HepG2 (cell line): Measurements from ENCODE around the gene PLEKHB1. TPM values are rescaled to one million over a fixed set of nuclear protein-coding genes. Genes with fewer than 3 reads are reported as not detected.
A peak's percentile ranks its signal among the peaks of the same experiment; 100 is the strongest.

ENCODE experiments used
- ARNTL ChIP-seq: sonication (generic); formaldehyde crosslinking; IDR thresholded peaks from 2 replicates; pipeline ENCODE4 v1.4.0; 2020; ENCODE audit warnings: mild to moderate bottlenecking, missing genetic modification reagents
- MEIS1 ChIP-seq: sonication (generic); formaldehyde crosslinking; IDR thresholded peaks from 2 replicates; pipeline ENCODE4 v1.9.0; 2021; ENCODE audit warnings: mild to moderate bottlenecking, missing genetic modification reagents, moderate library complexity, borderline replicate concordance
- NR2F1 ChIP-seq, 2 experiments: fragments of 450-650 bp in 1 of 2; formaldehyde crosslinking in 1 of 2; IDR thresholded peaks; 2 replicates each; pipeline versions ENCODE4 v1.5.0 to v1.6.1; 2016 to 2020; ENCODE audit warnings: mild to moderate bottlenecking in 1 of 2, missing compliant biosample characterization in 1 of 2, missing genetic modification reagents in 1 of 2, moderate library complexity in 1 of 2
- SALL1 ChIP-seq: sonication (generic); formaldehyde crosslinking; IDR thresholded peaks from 2 replicates; pipeline ENCODE4 v1.8.0; 2022; ENCODE audit warnings: mild to moderate bottlenecking, missing genetic modification reagents
- SP140L ChIP-seq: sonication (generic); formaldehyde crosslinking; IDR thresholded peaks from 2 replicates; pipeline ENCODE4 v1.4.0; 2020; ENCODE audit warnings: missing genetic modification reagents, borderline replicate concordance
- SP5 ChIP-seq: IDR thresholded peaks from 2 replicates; pipeline ENCODE4 v1.6.1; 2016; ENCODE audit warnings: low read depth, borderline replicate concordance
- ZFP36 ChIP-seq: fragments of 150-350 bp; IDR thresholded peaks from 2 replicates; pipeline ENCODE4 v1.6.1; 2018; ENCODE audit warnings: borderline replicate concordance, low read length, low read depth; ENCODE audit not compliant: partially characterized antibody
- ZGPAT ChIP-seq: IDR thresholded peaks from 2 replicates; pipeline ENCODE4 v1.6.1; 2016; ENCODE audit warnings: mild to moderate bottlenecking
- ZNF138 ChIP-seq: sonication (generic); formaldehyde crosslinking; IDR thresholded peaks from 2 replicates; pipeline ENCODE4 v1.5.0; 2020; ENCODE audit warnings: mild to moderate bottlenecking, low read depth, missing genetic modification reagents
- ZNF263 ChIP-seq: sonication (generic); formaldehyde crosslinking; IDR thresholded peaks from 2 replicates; pipeline ENCODE4 v1.4.0; 2020; ENCODE audit warnings: missing genetic modification reagents
- ZNF362 ChIP-seq: sonication (generic); formaldehyde crosslinking; IDR thresholded peaks from 2 replicates; pipeline ENCODE4 v1.4.0; 2020; ENCODE audit warnings: missing genetic modification reagents, mild to moderate bottlenecking, borderline replicate concordance
- ZNF501 ChIP-seq: sonication (generic); formaldehyde crosslinking; IDR thresholded peaks from 2 replicates; pipeline ENCODE4 v1.5.1; 2020; ENCODE audit warnings: mild to moderate bottlenecking, moderate library complexity, missing genetic modification reagents
- ZNF672 ChIP-seq: sonication (generic); formaldehyde crosslinking; IDR thresholded peaks from 2 replicates; pipeline ENCODE4 v1.8.1; 2022; ENCODE audit warnings: missing genetic modification reagents
- ZNF710 ChIP-seq: sonication (generic); formaldehyde crosslinking; IDR thresholded peaks from 2 replicates; pipeline ENCODE4 v1.5.0; 2020; ENCODE audit warnings: mild to moderate bottlenecking, missing genetic modification reagents, borderline replicate concordance
- ZNF746 ChIP-seq: sonication (generic); formaldehyde crosslinking; IDR thresholded peaks from 2 replicates; pipeline ENCODE4 v1.8.0; 2022; ENCODE audit warnings: mild to moderate bottlenecking, missing genetic modification reagents
- polyA plus RNA-seq, 8 experiments: library from polyadenylated mRNA; depleted of rRNA in 3 of 8; stranded (reverse) in 7 of 8; unstranded in 1 of 8; fragments of >200 nt; fragmentation: Illumina TruSeq in 4 of 8; extraction: Trizol in 4 of 8; gene quantifications; 2 replicates each; pipeline versions ENCODE4 v1.2.1 to v1.2.3, GENCODE V29; 2011 to 2016; ENCODE audit warnings: low read depth in 4 of 8, missing spikeins in 1 of 8, mixed read lengths in 1 of 8; ENCODE audit not compliant: insufficient read depth in 1 of 8
- total RNA-seq, 5 experiments: library from RNA; depleted of rRNA; stranded (reverse); fragments of >200 nt; fragmentation: Illumina TruSeq; extraction: Trizol; gene quantifications; 2 replicates each; pipeline ENCODE4 v1.2.3, GENCODE V29; 2016; ENCODE audit warnings: low read depth in 1 of 5
- TF ChIP-seq, protein P1 (sequence below): sonication (generic); formaldehyde crosslinking; IDR thresholded peaks from 2 replicates; pipeline ENCODE4 v1.4.0; 2020; ENCODE audit warnings: missing genetic modification reagents, low read depth, mild to moderate bottlenecking, borderline replicate concordance
- TF ChIP-seq, protein P2 (sequence below): sonication (generic); formaldehyde crosslinking; IDR thresholded peaks from 2 replicates; pipeline ENCODE4 v1.4.0; 2020; ENCODE audit warnings: mild to moderate bottlenecking, missing genetic modification reagents
- TF ChIP-seq, protein P3 (sequence below): sonication (generic); formaldehyde crosslinking; IDR thresholded peaks from 2 replicates; pipeline ENCODE4 v1.4.0; 2020; ENCODE audit warnings: low read depth, mild to moderate bottlenecking, missing genetic modification reagents

Gene PLEKHB1
- total and polyA plus RNA-seq, 2 of the 13 experiments (the other 11 are each of a cell fraction or from before 2014, with no cell fraction given), result 68.0 to 99.3 TPM

GRCh38 chr11:73648571-73649046, 2.2 kb downstream of the PLEKHB1 start (continued):
- TF ChIP-seq ZNF501 (0 out of 2 replicates have a peak, but pooled peaks have one; percentile 6), ZNF263 (CRISPR knock-in tag) (peak; percentile 99), SALL1 (CRISPR knock-in tag) (peak; percentile 39; the same call in 1 of the 2 replicates), ZNF746 (CRISPR knock-in tag) (peak; percentile 91; the same call in 1 of the 2 replicates), SP5 (CRISPR knock-in tag) (peak; percentile 72; the same call in 1 of the 2 replicates), ZFP36 (no peak), SP140L (CRISPR knock-in tag) (no peak), ZNF710 (CRISPR knock-in tag) (peak; percentile 39; the same call in 1 of the 2 replicates), NR2F1 (CRISPR knock-in tag; IDR thresholded peaks at IDR 0.05) (peak in 1 of 2 experiments; percentile 28; a peak in 1 of 4 replicates), ZNF672 (no peak), ARNTL (CRISPR knock-in tag) (0 out of 2 replicates have a peak, but pooled peaks have one; percentile 25), ZNF138 (CRISPR knock-in tag) (0 out of 2 replicates have a peak, but pooled peaks have one; percentile 44), ZNF362 (CRISPR knock-in tag) (no peak), ZGPAT (CRISPR knock-in tag) (peak; percentile 45; the same call in 1 of the 2 replicates), MEIS1 (CRISPR knock-in tag) (no peak)
- TF ChIP-seq, protein P1, sequence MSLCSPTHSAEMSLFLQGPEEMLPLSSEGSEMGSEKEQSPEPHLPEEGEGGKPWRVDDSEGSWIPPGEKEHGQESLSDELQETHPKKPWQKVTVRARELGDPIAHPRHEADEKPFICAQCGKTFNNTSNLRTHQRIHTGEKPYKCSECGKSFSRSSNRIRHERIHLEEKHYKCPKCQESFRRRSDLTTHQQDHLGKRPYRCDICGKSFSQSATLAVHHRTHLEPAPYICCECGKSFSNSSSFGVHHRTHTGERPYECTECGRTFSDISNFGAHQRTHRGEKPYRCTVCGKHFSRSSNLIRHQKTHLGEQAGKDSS (CRISPR knock-in tag), result peak; percentile 97
- TF ChIP-seq, protein P2, sequence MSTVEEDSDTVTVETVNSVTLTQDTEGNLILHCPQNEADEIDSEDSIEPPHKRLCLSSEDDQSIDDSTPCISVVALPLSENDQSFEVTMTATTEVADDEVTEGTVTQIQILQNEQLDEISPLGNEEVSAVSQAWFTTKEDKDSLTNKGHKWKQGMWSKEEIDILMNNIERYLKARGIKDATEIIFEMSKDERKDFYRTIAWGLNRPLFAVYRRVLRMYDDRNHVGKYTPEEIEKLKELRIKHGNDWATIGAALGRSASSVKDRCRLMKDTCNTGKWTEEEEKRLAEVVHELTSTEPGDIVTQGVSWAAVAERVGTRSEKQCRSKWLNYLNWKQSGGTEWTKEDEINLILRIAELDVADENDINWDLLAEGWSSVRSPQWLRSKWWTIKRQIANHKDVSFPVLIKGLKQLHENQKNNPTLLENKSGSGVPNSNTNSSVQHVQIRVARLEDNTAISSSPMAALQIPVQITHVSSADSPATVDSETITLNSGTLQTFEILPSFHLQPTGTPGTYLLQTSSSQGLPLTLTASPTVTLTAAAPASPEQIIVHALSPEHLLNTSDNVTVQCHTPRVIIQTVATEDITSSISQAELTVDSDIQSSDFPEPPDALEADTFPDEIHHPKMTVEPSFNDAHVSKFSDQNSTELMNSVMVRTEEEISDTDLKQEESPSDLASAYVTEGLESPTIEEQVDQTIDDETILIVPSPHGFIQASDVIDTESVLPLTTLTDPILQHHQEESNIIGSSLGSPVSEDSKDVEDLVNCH (CRISPR knock-in tag), result 0 out of 2 replicates have a peak, but pooled peaks have one; percentile 20
- TF ChIP-seq, protein P3, sequence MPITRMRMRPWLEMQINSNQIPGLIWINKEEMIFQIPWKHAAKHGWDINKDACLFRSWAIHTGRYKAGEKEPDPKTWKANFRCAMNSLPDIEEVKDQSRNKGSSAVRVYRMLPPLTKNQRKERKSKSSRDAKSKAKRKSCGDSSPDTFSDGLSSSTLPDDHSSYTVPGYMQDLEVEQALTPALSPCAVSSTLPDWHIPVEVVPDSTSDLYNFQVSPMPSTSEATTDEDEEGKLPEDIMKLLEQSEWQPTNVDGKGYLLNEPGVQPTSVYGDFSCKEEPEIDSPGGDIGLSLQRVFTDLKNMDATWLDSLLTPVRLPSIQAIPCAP, result no peak
